Fibroblast of the aortic adventitia (primary cell): ENCODE measurements around the gene IL13RA2. TPM values are rescaled to one million over a fixed set of nuclear protein-coding genes. Genes with fewer than 3 reads are reported as not detected.

ENCODE experiments used
- DNase-seq: peaks from one replicate; pipeline ENCODE4 v3.0.0-alpha.2; 2010; ENCODE audit warnings: low read depth
- H3K4me3 ChIP-seq: 2 replicates; pipeline ENCODE4 v1.5.1; 2011; ENCODE audit warnings: low read depth, mild to moderate bottlenecking, control low read depth, low read length, moderate library complexity
- CTCF ChIP-seq: IDR thresholded peaks from 2 replicates; pipeline ENCODE4 v1.5.1; 2011; ENCODE audit warnings: mild to moderate bottlenecking, low read length, control low read depth, inconsistent platforms; ENCODE audit not compliant: insufficient read depth
- total RNA-seq: library from RNA; depleted of rRNA; stranded (reverse); fragments of >200 nt; gene quantifications from 2 replicates; pipeline ENCODE4 v1.2.3, GENCODE V29; 2012; ENCODE audit warnings: low replicate concordance

The IL13RA2 gene
- total RNA-seq, 1 donor: 213 TPM

- no peak overlapping the region for H3K4me3 ChIP-seq
Observed at GRCh38 chrX:115047181-115047580, 29.8 kb upstream of the IL13RA2 start.

GRCh38 chrX:115040417-115040816 is 23.0 kb upstream of the IL13RA2 start:
- H3K4me3 ChIP-seq: no peak overlapping the region
- no peak for TF ChIP-seq CTCF
- DNase-seq: no peak

More at GRCh38 chrX:115047181-115047580, 29.8 kb upstream of the IL13RA2 start:
- TF ChIP-seq CTCF: no peak
- peak; percentile 62 for DNase-seq

- no peak for DNase-seq
- TF ChIP-seq CTCF: no peak
- no peak overlapping the region for H3K4me3 ChIP-seq
Observed at GRCh38 chrX:115038406-115038805, 21.0 kb upstream of the IL13RA2 start.

- TF ChIP-seq CTCF: no peak
- H3K4me3 ChIP-seq: no peak overlapping the region
- no peak for DNase-seq
Observed at GRCh38 chrX:115036029-115036428, 18.6 kb upstream of the IL13RA2 start.

- TF ChIP-seq CTCF: no peak
- no peak overlapping the region for H3K4me3 ChIP-seq
- DNase-seq: no peak
Observed at GRCh38 chrX:115031989-115032388, 14.6 kb upstream of the IL13RA2 start.

- no peak overlapping the region for H3K4me3 ChIP-seq
- no peak for DNase-seq
- TF ChIP-seq CTCF: no peak
Observed at GRCh38 chrX:115030625-115031024, 13.2 kb upstream of the IL13RA2 start.

GRCh38 chrX:115029869-115030570 is 12.6 kb upstream of the IL13RA2 start:
- peak; percentile 50 for DNase-seq
- no peak overlapping the region for H3K4me3 ChIP-seq
- no peak for TF ChIP-seq CTCF
